HL-60 (cell line): ENCODE data around the gene RNF166.

ENCODE experiments used
- DNase-seq, 2 experiments: peaks; one replicate each; pipeline ENCODE4 v3.0.0-alpha.2; 2010 to 2020; ENCODE audit warnings: low read depth in 1 of 2, low spot score in 1 of 2
- H3K27ac ChIP-seq: fragments of 250-450 bp; sonication (Bioruptor Pico); replicated peaks from 2 replicates; pipeline ENCODE4 v1.5.1; 2020; ENCODE audit warnings: mild to moderate bottlenecking, moderate library complexity
- H3K27me3 ChIP-seq: fragments of 250-450 bp; sonication (Bioruptor Pico); 2 replicates; pipeline ENCODE4 v1.5.1; 2021; ENCODE audit warnings: mild to moderate bottlenecking, moderate library complexity; ENCODE audit not compliant: insufficient read depth, poor library complexity, severe bottlenecking
- H3K4me3 ChIP-seq: replicated peaks from 2 replicates; pipeline ENCODE4 v1.5.1; 2011; ENCODE audit warnings: mild to moderate bottlenecking, control low read depth, low read length; ENCODE audit not compliant: insufficient read depth
- CTCF ChIP-seq: IDR thresholded peaks from one replicate; pipeline ENCODE4 v1.5.1; 2011; ENCODE audit warnings: low read length, control low read depth, inconsistent platforms; ENCODE audit not compliant: insufficient read depth
- GABPA ChIP-seq: IDR thresholded peaks from 2 replicates; pipeline ENCODE4 v1.6.1; 2012; ENCODE audit warnings: low read depth
- POLR2AphosphoS5 ChIP-seq: IDR thresholded peaks from 2 replicates; pipeline ENCODE4 v1.6.1; 2012; ENCODE audit warnings: low read depth
- SPI1 ChIP-seq: IDR thresholded peaks from 2 replicates; pipeline ENCODE4 v1.6.1; 2012; ENCODE audit warnings: low read depth, mild to moderate bottlenecking, borderline replicate concordance
- TF ChIP-seq, protein P1 (sequence below): IDR thresholded peaks from 2 replicates; pipeline ENCODE4 v1.6.1; 2012; ENCODE audit warnings: low read depth; ENCODE audit not compliant: insufficient replicate concordance

RNF166 gene

GRCh38 chr16:88688013-88688778, 18.0 kb downstream of the RNF166 start:
- H3K4me3 ChIP-seq, result no peak overlapping the region
- H3K27ac ChIP-seq, result no peak overlapping the region
- TF ChIP-seq, protein P1, sequence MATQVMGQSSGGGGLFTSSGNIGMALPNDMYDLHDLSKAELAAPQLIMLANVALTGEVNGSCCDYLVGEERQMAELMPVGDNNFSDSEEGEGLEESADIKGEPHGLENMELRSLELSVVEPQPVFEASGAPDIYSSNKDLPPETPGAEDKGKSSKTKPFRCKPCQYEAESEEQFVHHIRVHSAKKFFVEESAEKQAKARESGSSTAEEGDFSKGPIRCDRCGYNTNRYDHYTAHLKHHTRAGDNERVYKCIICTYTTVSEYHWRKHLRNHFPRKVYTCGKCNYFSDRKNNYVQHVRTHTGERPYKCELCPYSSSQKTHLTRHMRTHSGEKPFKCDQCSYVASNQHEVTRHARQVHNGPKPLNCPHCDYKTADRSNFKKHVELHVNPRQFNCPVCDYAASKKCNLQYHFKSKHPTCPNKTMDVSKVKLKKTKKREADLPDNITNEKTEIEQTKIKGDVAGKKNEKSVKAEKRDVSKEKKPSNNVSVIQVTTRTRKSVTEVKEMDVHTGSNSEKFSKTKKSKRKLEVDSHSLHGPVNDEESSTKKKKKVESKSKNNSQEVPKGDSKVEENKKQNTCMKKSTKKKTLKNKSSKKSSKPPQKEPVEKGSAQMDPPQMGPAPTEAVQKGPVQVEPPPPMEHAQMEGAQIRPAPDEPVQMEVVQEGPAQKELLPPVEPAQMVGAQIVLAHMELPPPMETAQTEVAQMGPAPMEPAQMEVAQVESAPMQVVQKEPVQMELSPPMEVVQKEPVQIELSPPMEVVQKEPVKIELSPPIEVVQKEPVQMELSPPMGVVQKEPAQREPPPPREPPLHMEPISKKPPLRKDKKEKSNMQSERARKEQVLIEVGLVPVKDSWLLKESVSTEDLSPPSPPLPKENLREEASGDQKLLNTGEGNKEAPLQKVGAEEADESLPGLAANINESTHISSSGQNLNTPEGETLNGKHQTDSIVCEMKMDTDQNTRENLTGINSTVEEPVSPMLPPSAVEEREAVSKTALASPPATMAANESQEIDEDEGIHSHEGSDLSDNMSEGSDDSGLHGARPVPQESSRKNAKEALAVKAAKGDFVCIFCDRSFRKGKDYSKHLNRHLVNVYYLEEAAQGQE, result no peak
- TF ChIP-seq SPI1, result no peak
- no peak for TF ChIP-seq CTCF
- no peak for TF ChIP-seq GABPA
- TF ChIP-seq POLR2AphosphoS5, result no peak
- DNase-seq, result no peak
- no peaks in the 10 kb centered on the region for H3K27me3 ChIP-seq

- TF ChIP-seq CTCF, result no peak
- TF ChIP-seq, protein P1, result no peak
- no peak for TF ChIP-seq SPI1
- no peak for TF ChIP-seq POLR2AphosphoS5
- TF ChIP-seq GABPA, result no peak
- no peaks in the 10 kb centered on the region for H3K27me3 ChIP-seq
- no peak overlapping the region for H3K27ac ChIP-seq
- DNase-seq, result no peak
- no peak overlapping the region for H3K4me3 ChIP-seq
Measured at GRCh38 chr16:88687676-88688012, 18.6 kb downstream of the RNF166 start.

GRCh38 chr16:88687254-88687576, 19.0 kb downstream of the RNF166 start:
- TF ChIP-seq, protein P1, result no peak
- TF ChIP-seq GABPA (no peak), POLR2AphosphoS5 (no peak), CTCF (no peak), SPI1 (no peak)
- no peak for DNase-seq
- no peak overlapping the region for H3K4me3 ChIP-seq
- no peaks in the 10 kb centered on the region for H3K27me3 ChIP-seq
- no peak overlapping the region for H3K27ac ChIP-seq
